HepG2 (cell line): ENCODE data around the gene SDR39U1. TPM values are rescaled to one million over a fixed set of nuclear protein-coding genes. Genes with fewer than 3 reads are reported as not detected.

Experiments used
- ARNTL ChIP-seq: sonication (generic); formaldehyde crosslinking; IDR thresholded peaks from 2 replicates; pipeline ENCODE4 v1.4.0; 2020; ENCODE audit warnings: mild to moderate bottlenecking, missing genetic modification reagents
- CBFB ChIP-seq: sonication (generic); formaldehyde crosslinking; IDR thresholded peaks from 2 replicates; pipeline ENCODE4 v1.4.0; 2020; ENCODE audit warnings: missing genetic modification reagents
- CBX2 ChIP-seq, 2 experiments: fragments of 200-600 bp in 1 of 2; sonication (generic); formaldehyde crosslinking in 1 of 2; IDR thresholded peaks; 2 replicates each; pipeline versions ENCODE4 v1.7.0 to v1.8.1; 2018 to 2022; ENCODE audit warnings: low read depth in 2 of 2, low read length in 1 of 2, mild to moderate bottlenecking in 1 of 2, missing genetic modification reagents in 1 of 2
- CCDC6 ChIP-seq: sonication (generic); formaldehyde crosslinking; IDR thresholded peaks from 2 replicates; pipeline ENCODE4 v1.8.1; 2022; ENCODE audit warnings: mild to moderate bottlenecking, missing genetic modification reagents, moderate library complexity
- CEBPZ ChIP-seq: IDR thresholded peaks from 2 replicates; pipeline ENCODE4 v1.6.1; 2012; ENCODE audit warnings: low read length, improper control_type of control experiment
- E2F2 ChIP-seq: sonication (generic); formaldehyde crosslinking; IDR thresholded peaks from 2 replicates; pipeline ENCODE4 v1.4.0; 2020; ENCODE audit warnings: missing genetic modification reagents, borderline replicate concordance
- ISX ChIP-seq: sonication (generic); formaldehyde crosslinking; conservative IDR thresholded peaks from 2 replicates; pipeline ENCODE4 v1.5.0; 2020; ENCODE audit warnings: missing genetic modification reagents
- MXD3 ChIP-seq: IDR thresholded peaks from 2 replicates; pipeline ENCODE4 v1.6.1; 2016; ENCODE audit warnings: mild to moderate bottlenecking, missing biosample characterization, missing genetic modification reagents
- RCOR2 ChIP-seq: IDR thresholded peaks from 2 replicates; pipeline ENCODE4 v1.6.1; 2016; ENCODE audit warnings: missing biosample characterization, missing genetic modification reagents
- SMAD1 ChIP-seq: sonication (generic); formaldehyde crosslinking; IDR thresholded peaks from 2 replicates; pipeline ENCODE4 v1.4.0; 2020; ENCODE audit warnings: missing genetic modification reagents, low read depth, mild to moderate bottlenecking, borderline replicate concordance
- STAG1 ChIP-seq: sonication (generic); formaldehyde crosslinking; IDR thresholded peaks from 2 replicates; pipeline ENCODE4 v1.4.0; 2020; ENCODE audit warnings: missing genetic modification reagents
- ZNF318 ChIP-seq: sonication (generic); formaldehyde crosslinking; IDR thresholded peaks from 2 replicates; pipeline ENCODE4 v1.4.0; 2020; ENCODE audit warnings: mild to moderate bottlenecking, missing genetic modification reagents
- ZNF883 ChIP-seq: sonication (generic); formaldehyde crosslinking; IDR thresholded peaks from 2 replicates; pipeline ENCODE4 v1.5.1; 2020; ENCODE audit warnings: mild to moderate bottlenecking, missing genetic modification reagents; ENCODE audit errors: not compliant biosample characterization
- polyA plus RNA-seq, 8 experiments: library from polyadenylated mRNA; depleted of rRNA in 3 of 8; stranded (reverse) in 7 of 8; unstranded in 1 of 8; fragments of >200 nt; fragmentation: Illumina TruSeq in 4 of 8; extraction: Trizol in 4 of 8; gene quantifications; 2 replicates each; pipeline versions ENCODE4 v1.2.1 to v1.2.3, GENCODE V29; 2011 to 2016; ENCODE audit warnings: low read depth in 4 of 8, missing spikeins in 1 of 8, mixed read lengths in 1 of 8; ENCODE audit not compliant: insufficient read depth in 1 of 8
- total RNA-seq, 5 experiments: library from RNA; depleted of rRNA; stranded (reverse); fragments of >200 nt; fragmentation: Illumina TruSeq; extraction: Trizol; gene quantifications; 2 replicates each; pipeline ENCODE4 v1.2.3, GENCODE V29; 2016; ENCODE audit warnings: low read depth in 1 of 5

Gene SDR39U1
- total and polyA plus RNA-seq, 2 of the 13 experiments (the other 11 are each of a cell fraction or from before 2014, with no cell fraction given) = 34.4 to 129 TPM

- TF ChIP-seq ZNF883 (CRISPR knock-in tag) = peak; percentile 48
- no peak for TF ChIP-seq E2F2 (CRISPR knock-in tag)
- peak; percentile 27; the same call in 1 of the 2 replicates for TF ChIP-seq SMAD1
- TF ChIP-seq ISX = no peak
- TF ChIP-seq CEBPZ = no peak
- no peak for TF ChIP-seq CCDC6 (CRISPR knock-in tag)
- TF ChIP-seq ZNF318 (CRISPR knock-in tag) = no peak
- no peak for TF ChIP-seq STAG1 (CRISPR knock-in tag)
- TF ChIP-seq ARNTL (CRISPR knock-in tag) = 0 out of 2 replicates have a peak, but pooled peaks have one; percentile 1
- no peak for TF ChIP-seq RCOR2 (CRISPR knock-in tag)
- no peak for TF ChIP-seq CBX2 (IDR thresholded peaks at IDR 0.05; ENCODE audit: low read depth, low read length)
- TF ChIP-seq CBX2 (CRISPR knock-in tag; IDR thresholded peaks at IDR 0.05; ENCODE audit: low read depth) = no peak
- 0 out of 2 replicates have a peak, but pooled peaks have one; percentile 16 for TF ChIP-seq MXD3
- TF ChIP-seq CBFB (CRISPR knock-in tag) = no peak
These were observed 43.7 kb downstream of the SDR39U1 start, which contains the start of gene NYNRIN (continued) for GRCh38 chr14:24398653-24399446.
